HL-60 (cell line): ENCODE data around the gene ACTL10.

Experiments used
- DNase-seq, 2 experiments: peaks; one replicate each; pipeline ENCODE4 v3.0.0-alpha.2; 2010 to 2020; ENCODE audit warnings: low read depth in 1 of 2, low spot score in 1 of 2
- H3K27ac ChIP-seq: fragments of 250-450 bp; sonication (Bioruptor Pico); replicated peaks from 2 replicates; pipeline ENCODE4 v1.5.1; 2020; ENCODE audit warnings: mild to moderate bottlenecking, moderate library complexity
- H3K27me3 ChIP-seq: fragments of 250-450 bp; sonication (Bioruptor Pico); 2 replicates; pipeline ENCODE4 v1.5.1; 2021; ENCODE audit warnings: mild to moderate bottlenecking, moderate library complexity; ENCODE audit not compliant: insufficient read depth, poor library complexity, severe bottlenecking
- H3K4me3 ChIP-seq: replicated peaks from 2 replicates; pipeline ENCODE4 v1.5.1; 2011; ENCODE audit warnings: mild to moderate bottlenecking, control low read depth, low read length; ENCODE audit not compliant: insufficient read depth
- GABPA ChIP-seq: IDR thresholded peaks from 2 replicates; pipeline ENCODE4 v1.6.1; 2012; ENCODE audit warnings: low read depth
- POLR2AphosphoS5 ChIP-seq: IDR thresholded peaks from 2 replicates; pipeline ENCODE4 v1.6.1; 2012; ENCODE audit warnings: low read depth
- SPI1 ChIP-seq: IDR thresholded peaks from 2 replicates; pipeline ENCODE4 v1.6.1; 2012; ENCODE audit warnings: low read depth, mild to moderate bottlenecking, borderline replicate concordance
- TF ChIP-seq, protein P1 (sequence below): IDR thresholded peaks from one replicate; pipeline ENCODE4 v1.5.1; 2011; ENCODE audit warnings: low read length, control low read depth, inconsistent platforms; ENCODE audit not compliant: insufficient read depth
- TF ChIP-seq, protein P2 (sequence below): IDR thresholded peaks from 2 replicates; pipeline ENCODE4 v1.6.1; 2012; ENCODE audit warnings: low read depth; ENCODE audit not compliant: insufficient replicate concordance

The ACTL10 gene

DNA sequence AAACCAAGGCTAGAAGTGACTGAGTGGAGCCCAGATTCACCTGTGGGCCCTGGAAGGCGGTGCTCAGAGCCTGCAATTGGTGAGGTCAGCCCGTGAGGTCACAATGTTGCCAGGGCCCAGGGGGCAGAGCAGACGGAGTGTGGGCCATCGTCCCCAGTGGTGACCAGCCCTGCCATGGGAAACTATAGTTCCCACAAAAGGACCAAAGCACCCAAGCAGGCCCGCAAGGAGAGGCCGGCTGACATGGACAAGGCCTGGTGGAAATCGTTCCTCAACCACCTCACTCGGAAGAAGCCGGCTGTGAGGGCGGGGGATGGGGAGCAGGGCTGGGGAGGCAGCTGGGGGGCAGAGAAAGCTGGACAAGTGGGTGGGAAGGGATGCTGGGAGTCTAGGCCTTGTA, 4.6 kb upstream of the ACTL10 start, which contains the start of gene C20orf144:
Gene C20orf144 (plus strand): TSS at position 156 of the 400 bp plus-strand sequence. CDS start 19 bp downstream, at position 175.
- Histone ChIP-seq H3K4me3 (peak within 1 kb of the TSS; percentile 74), H3K27me3 (no peaks in the 10 kb centered on the region), H3K27ac (no peak within 1 kb of the TSS)
- TF ChIP-seq, protein P1, sequence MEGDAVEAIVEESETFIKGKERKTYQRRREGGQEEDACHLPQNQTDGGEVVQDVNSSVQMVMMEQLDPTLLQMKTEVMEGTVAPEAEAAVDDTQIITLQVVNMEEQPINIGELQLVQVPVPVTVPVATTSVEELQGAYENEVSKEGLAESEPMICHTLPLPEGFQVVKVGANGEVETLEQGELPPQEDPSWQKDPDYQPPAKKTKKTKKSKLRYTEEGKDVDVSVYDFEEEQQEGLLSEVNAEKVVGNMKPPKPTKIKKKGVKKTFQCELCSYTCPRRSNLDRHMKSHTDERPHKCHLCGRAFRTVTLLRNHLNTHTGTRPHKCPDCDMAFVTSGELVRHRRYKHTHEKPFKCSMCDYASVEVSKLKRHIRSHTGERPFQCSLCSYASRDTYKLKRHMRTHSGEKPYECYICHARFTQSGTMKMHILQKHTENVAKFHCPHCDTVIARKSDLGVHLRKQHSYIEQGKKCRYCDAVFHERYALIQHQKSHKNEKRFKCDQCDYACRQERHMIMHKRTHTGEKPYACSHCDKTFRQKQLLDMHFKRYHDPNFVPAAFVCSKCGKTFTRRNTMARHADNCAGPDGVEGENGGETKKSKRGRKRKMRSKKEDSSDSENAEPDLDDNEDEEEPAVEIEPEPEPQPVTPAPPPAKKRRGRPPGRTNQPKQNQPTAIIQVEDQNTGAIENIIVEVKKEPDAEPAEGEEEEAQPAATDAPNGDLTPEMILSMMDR = no peak
- TF ChIP-seq GABPA = no peak
- TF ChIP-seq, protein P2, sequence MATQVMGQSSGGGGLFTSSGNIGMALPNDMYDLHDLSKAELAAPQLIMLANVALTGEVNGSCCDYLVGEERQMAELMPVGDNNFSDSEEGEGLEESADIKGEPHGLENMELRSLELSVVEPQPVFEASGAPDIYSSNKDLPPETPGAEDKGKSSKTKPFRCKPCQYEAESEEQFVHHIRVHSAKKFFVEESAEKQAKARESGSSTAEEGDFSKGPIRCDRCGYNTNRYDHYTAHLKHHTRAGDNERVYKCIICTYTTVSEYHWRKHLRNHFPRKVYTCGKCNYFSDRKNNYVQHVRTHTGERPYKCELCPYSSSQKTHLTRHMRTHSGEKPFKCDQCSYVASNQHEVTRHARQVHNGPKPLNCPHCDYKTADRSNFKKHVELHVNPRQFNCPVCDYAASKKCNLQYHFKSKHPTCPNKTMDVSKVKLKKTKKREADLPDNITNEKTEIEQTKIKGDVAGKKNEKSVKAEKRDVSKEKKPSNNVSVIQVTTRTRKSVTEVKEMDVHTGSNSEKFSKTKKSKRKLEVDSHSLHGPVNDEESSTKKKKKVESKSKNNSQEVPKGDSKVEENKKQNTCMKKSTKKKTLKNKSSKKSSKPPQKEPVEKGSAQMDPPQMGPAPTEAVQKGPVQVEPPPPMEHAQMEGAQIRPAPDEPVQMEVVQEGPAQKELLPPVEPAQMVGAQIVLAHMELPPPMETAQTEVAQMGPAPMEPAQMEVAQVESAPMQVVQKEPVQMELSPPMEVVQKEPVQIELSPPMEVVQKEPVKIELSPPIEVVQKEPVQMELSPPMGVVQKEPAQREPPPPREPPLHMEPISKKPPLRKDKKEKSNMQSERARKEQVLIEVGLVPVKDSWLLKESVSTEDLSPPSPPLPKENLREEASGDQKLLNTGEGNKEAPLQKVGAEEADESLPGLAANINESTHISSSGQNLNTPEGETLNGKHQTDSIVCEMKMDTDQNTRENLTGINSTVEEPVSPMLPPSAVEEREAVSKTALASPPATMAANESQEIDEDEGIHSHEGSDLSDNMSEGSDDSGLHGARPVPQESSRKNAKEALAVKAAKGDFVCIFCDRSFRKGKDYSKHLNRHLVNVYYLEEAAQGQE = no peak
- DNase-seq = no peak

DNA sequence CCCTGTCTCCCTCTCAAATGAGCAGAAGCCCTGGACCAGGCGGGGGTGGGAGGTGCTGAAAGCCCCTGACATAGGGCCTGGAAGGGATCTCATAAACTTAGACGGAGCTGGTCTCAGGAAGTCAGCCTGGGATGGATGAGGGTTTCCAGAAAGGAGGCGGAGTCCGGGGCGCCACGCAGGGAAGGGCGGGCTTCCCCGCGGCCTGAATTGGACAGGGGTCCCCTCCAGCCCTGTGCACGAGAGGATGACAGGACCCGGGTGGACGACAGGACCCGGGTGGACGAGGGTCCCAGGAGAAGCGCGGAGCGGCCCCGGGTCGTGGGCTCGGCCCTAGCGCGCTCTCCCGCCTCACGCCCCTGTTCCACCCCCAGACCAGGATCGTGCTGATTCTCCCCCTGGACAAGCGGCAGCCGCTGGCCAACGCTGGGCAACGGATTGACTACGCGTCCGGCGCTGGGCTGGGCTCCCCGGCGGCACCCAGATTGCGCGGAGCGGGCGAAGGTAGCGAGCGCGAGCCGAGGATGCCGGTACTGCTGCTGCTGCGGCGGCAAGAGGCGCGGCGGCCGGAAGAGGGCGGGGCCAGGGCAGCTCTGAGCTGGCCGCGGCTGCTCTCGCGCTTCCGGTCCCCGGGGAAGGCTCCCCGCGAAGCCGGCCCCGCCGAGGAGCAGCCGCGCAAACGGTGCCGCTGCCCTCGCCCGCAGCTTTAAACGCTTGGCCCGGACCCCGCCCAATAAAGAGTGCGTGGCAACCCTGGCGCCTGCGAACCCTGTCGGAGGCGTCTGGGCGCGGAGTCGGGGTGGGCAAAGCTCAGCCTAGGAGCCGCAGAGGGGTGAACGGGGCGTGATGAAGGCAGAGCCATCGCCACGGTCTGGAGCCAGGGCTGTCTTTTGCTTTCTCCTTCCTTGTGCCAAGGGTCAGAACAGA, 3.3 kb upstream of the ACTL10 start:
- H3K27me3 ChIP-seq = no peaks in the 10 kb centered on the region
- peak; percentile 70 to 79 for DNase-seq
- TF ChIP-seq, protein P1 = no peak
- TF ChIP-seq GABPA (peak; percentile 86), POLR2AphosphoS5 (peak; percentile 46; the same call in 1 of the 2 replicates)
- peak overlapping the region; percentile 75 for H3K27ac ChIP-seq
- peak overlapping the region; percentile 74 for H3K4me3 ChIP-seq

DNA sequence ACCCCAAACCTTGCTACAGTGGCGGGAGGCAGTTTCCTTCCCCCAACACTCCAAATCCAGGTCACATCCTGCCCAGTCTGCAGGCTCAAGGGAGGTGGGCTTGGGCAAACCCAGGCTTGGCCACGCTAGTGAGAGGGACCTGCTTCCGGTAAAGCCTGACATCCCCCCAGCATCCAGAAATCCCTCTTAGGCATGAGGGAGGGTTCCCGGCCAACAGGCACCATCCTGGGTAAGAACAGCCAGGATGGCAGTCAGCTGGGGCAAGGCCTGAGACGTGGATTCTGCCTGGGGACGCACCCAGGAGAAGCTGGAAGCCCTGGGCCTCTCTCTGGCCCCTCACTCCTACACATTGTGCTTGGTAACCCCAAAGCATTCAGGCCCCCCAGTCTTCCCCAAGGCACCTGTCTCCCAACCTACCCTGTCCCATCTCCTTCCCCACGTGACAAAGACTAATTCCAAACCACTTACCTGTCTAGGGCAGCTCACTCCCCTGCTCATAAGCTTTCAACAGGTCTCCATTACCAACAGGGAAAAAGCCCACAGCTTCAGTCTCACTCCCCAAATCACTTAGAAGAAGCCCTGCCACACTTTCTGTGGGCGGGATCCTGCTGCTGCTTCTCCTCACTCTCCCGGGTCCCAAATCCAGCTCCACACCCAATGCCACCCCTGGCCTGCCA, 2.5 kb upstream of the ACTL10 start:
- TF ChIP-seq, protein P2 = no peak
- TF ChIP-seq POLR2AphosphoS5 = no peak
- TF ChIP-seq GABPA = no peak
- TF ChIP-seq SPI1 = no peak
- TF ChIP-seq, protein P1 = no peak
- peak overlapping the region; percentile 74 for H3K4me3 ChIP-seq
- H3K27ac ChIP-seq = peak overlapping the region; percentile 75
- DNase-seq = no peak
- H3K27me3 ChIP-seq = no peaks in the 10 kb centered on the region
